H1 (cell line): Measurements from ENCODE around the gene ZBTB43. TPM values are rescaled to one million over a fixed set of nuclear protein-coding genes. Genes with fewer than 3 reads are reported as not detected.
A peak's percentile ranks its signal among the peaks of the same experiment; 100 is the strongest.

Experiments used
- CTCF ChIA-PET: fragments of 300-600 bp; sonication (Branson Sonifier 250); formaldehyde crosslinking; loops from one replicate; lab custom pipeline; 2021; ENCODE audit not compliant: partially characterized antibody; lab: Charles Lee
- POLR2A ChIA-PET: fragments of 300-600 bp; sonication (Branson Sonifier 250); formaldehyde crosslinking; loops from one replicate; lab custom pipeline; 2021; ENCODE audit warnings: inconsistent platforms; ENCODE audit not compliant: partially characterized antibody; lab: Charles Lee
- DNase-seq, 2 experiments: peaks; one replicate each; pipeline versions ENCODE4 v3.0.0 to v3.0.0-alpha.2; 2010 to 2022; ENCODE audit warnings: low spot score in 2 of 2, low read depth in 1 of 2, mixed read lengths in 1 of 2
- FAIRE-seq: peaks from 2 replicates; lab custom pipeline; 2011; peaks lifted over from hg19 to GRCh38; lab: Jason Lieb, UNC
- H2AFZ ChIP-seq: 2 replicates; pipeline ENCODE4 v1.8.1; 2012; ENCODE audit warnings: low read length, inconsistent platforms
- H2AK5ac ChIP-seq: 2 replicates; pipeline ENCODE4 v1.6.1; 2013; ENCODE audit warnings: low read depth, low read length
- H2BK120ac ChIP-seq: replicated peaks from 2 replicates; pipeline ENCODE3; 2013; ENCODE audit warnings: low read depth, low read length, inconsistent platforms
- H2BK12ac ChIP-seq: 2 replicates; pipeline ENCODE4 v1.6.1; 2013; ENCODE audit warnings: low read depth, low read length
- H2BK15ac ChIP-seq: 2 replicates; pipeline ENCODE4 v1.6.1; 2013; ENCODE audit warnings: low read length
- H2BK20ac ChIP-seq: 2 replicates; pipeline ENCODE4 v1.6.1; 2013; ENCODE audit warnings: low read length
- H2BK5ac ChIP-seq: 2 replicates; pipeline ENCODE4 v1.6.1; 2013; ENCODE audit warnings: low read depth, low read length
- H3K14ac ChIP-seq: 2 replicates; pipeline ENCODE4 v1.6.1; 2013; ENCODE audit warnings: inconsistent platforms; ENCODE audit not compliant: insufficient read length
- H3K18ac ChIP-seq: 2 replicates; pipeline ENCODE4 v1.6.1; 2013; ENCODE audit warnings: low read length; ENCODE audit errors: extremely low read depth
- H3K23ac ChIP-seq: 2 replicates; pipeline ENCODE4 v1.6.1; 2013; ENCODE audit warnings: inconsistent platforms; ENCODE audit not compliant: insufficient read length
- H3K23me2 ChIP-seq: 2 replicates; pipeline ENCODE4 v1.6.1; 2013; ENCODE audit warnings: low read depth, low read length
- H3K27ac ChIP-seq: 2 replicates; pipeline ENCODE4 v1.6.1; 2011; ENCODE audit warnings: low read depth, low read length, inconsistent platforms
- H3K27me3 ChIP-seq, 4 experiments: replicated peaks in 1 of 4; 1 replicate in 1 of 4; 2 replicates in 3 of 4; pipeline versions ENCODE4 v1.6.1 to v1.8.1; 2011 to 2013; ENCODE audit warnings: low read length in 3 of 4, mild to moderate bottlenecking in 3 of 4, inconsistent platforms in 2 of 4, mixed read lengths in 2 of 4, moderate library complexity in 1 of 4; ENCODE audit not compliant: control insufficient read depth in 3 of 4, insufficient read depth in 3 of 4; ENCODE audit errors: extremely low read depth in 1 of 4
- H3K36me3 ChIP-seq, 4 experiments: 2 replicates each; pipeline versions ENCODE4 v1.6.1 to v1.8.1; 2011 to 2013; ENCODE audit warnings: mild to moderate bottlenecking in 4 of 4, low read length in 3 of 4, moderate library complexity in 2 of 4, control low read depth in 1 of 4, inconsistent platforms in 1 of 4; ENCODE audit not compliant: insufficient read depth in 4 of 4, control insufficient read depth in 2 of 4
- H3K4ac ChIP-seq: replicated peaks from 2 replicates; pipeline ENCODE3; 2013; ENCODE audit warnings: low read length, low read depth, mixed read lengths, inconsistent platforms; ENCODE audit not compliant: insufficient read length
- H3K4me1 ChIP-seq, 4 experiments: replicated peaks in 1 of 4; 1 replicate in 1 of 4; 2 replicates in 3 of 4; pipeline versions ENCODE4 v1.6.1 to v1.8.1; 2011 to 2013; ENCODE audit warnings: low read length in 3 of 4, inconsistent platforms in 2 of 4, mixed read lengths in 1 of 4; ENCODE audit not compliant: insufficient read depth in 4 of 4, control insufficient read depth in 3 of 4
- H3K4me2 ChIP-seq, 2 experiments: 2 replicates each; pipeline versions ENCODE4 v1.6.1 to v1.8.1; 2011 to 2013; ENCODE audit warnings: low read depth in 2 of 2, low read length in 2 of 2, control low read depth in 1 of 2, inconsistent platforms in 1 of 2, mild to moderate bottlenecking in 1 of 2; ENCODE audit not compliant: insufficient read depth in 1 of 2
- H3K4me3 ChIP-seq, 4 experiments: fragments of 200-600, 300-600 bp in 1 of 4; sonication (generic), shearing (Covaris generic), sonication (Bioruptor Twin) in 1 of 4; 2 replicates each; pipeline versions ENCODE4 v1.5.1 to v1.8.1; 2011 to 2016; ENCODE audit warnings: low read length in 4 of 4, low read depth in 3 of 4, control low read depth in 2 of 4, inconsistent platforms in 2 of 4, mild to moderate bottlenecking in 2 of 4, mixed read lengths in 1 of 4, moderate library complexity in 1 of 4; ENCODE audit not compliant: insufficient read depth in 2 of 4; ENCODE audit errors: extremely low read depth in 1 of 4
- H3K56ac ChIP-seq: replicated peaks from 2 replicates; pipeline ENCODE3; 2013; ENCODE audit warnings: low read depth, mild to moderate bottlenecking, mixed read lengths, low read length, inconsistent platforms; ENCODE audit not compliant: insufficient read length
- H3K79me1 ChIP-seq: 2 replicates; pipeline ENCODE4 v1.6.1; 2013; ENCODE audit warnings: low read depth, low read length, control low read depth
- H3K79me2 ChIP-seq, 2 experiments: 2 replicates each; pipeline versions ENCODE4 v1.6.1 to v1.8.1; 2012 to 2013; ENCODE audit warnings: low read length in 2 of 2, mild to moderate bottlenecking in 2 of 2, inconsistent platforms in 1 of 2; ENCODE audit not compliant: insufficient read depth in 2 of 2, control insufficient read depth in 1 of 2
- H3K9ac ChIP-seq, 4 experiments: replicated peaks in 1 of 4; 1 replicate in 1 of 4; 2 replicates in 3 of 4; pipeline versions ENCODE4 v1.6.1 to v1.8.1; 2011 to 2013; ENCODE audit warnings: low read depth in 3 of 4, low read length in 3 of 4, control low read depth in 2 of 4, mild to moderate bottlenecking in 2 of 4, moderate library complexity in 2 of 4, inconsistent platforms in 1 of 4; ENCODE audit errors: extremely low read depth in 1 of 4
- H3K9me3 ChIP-seq, 2 experiments: 2 replicates each; pipeline versions ENCODE4 v1.6.1 to v1.8.1; 2012 to 2013; ENCODE audit warnings: mild to moderate bottlenecking in 2 of 2, moderate library complexity in 2 of 2, control low read depth in 1 of 2, inconsistent platforms in 1 of 2, low read depth in 1 of 2, low read length in 1 of 2, mixed read lengths in 1 of 2; ENCODE audit not compliant: insufficient read depth in 2 of 2
- H4K20me1 ChIP-seq, 2 experiments: replicated peaks in 1 of 2; 2 replicates each; pipeline versions ENCODE3 to v1.8.1; 2011 to 2013; ENCODE audit warnings: inconsistent platforms in 2 of 2, low read length in 2 of 2, mild to moderate bottlenecking in 1 of 2; ENCODE audit not compliant: insufficient read depth in 2 of 2, control insufficient read depth in 1 of 2
- H4K5ac ChIP-seq: 2 replicates; pipeline ENCODE4 v1.6.1; 2013; ENCODE audit warnings: low read length, low read depth, mixed read lengths, inconsistent platforms; ENCODE audit not compliant: insufficient read length
- H4K8ac ChIP-seq: 2 replicates; pipeline ENCODE4 v1.8.0; 2013; ENCODE audit warnings: mild to moderate bottlenecking, moderate library complexity, low read length, inconsistent platforms; ENCODE audit not compliant: insufficient read depth; ENCODE audit errors: extremely low read depth
- H4K91ac ChIP-seq: replicated peaks from 2 replicates; pipeline ENCODE3; 2013; ENCODE audit warnings: low read length, mixed read lengths, inconsistent platforms; ENCODE audit not compliant: insufficient read length
- ASH2L ChIP-seq: fragments of 200-600, 300-600 bp; sonication (generic); IDR thresholded peaks from one replicate; pipeline ENCODE4 v1.7.1; 2017; ENCODE audit warnings: low read length
- CEBPB ChIP-seq: IDR thresholded peaks from 2 replicates; pipeline ENCODE4 v1.6.1; 2012; ENCODE audit warnings: low read depth, low read length
- EGR1 ChIP-seq: IDR thresholded peaks from 2 replicates; pipeline ENCODE4 v1.6.1; 2011; ENCODE audit warnings: low read depth, low read length, borderline replicate concordance
- MAFK ChIP-seq: IDR thresholded peaks from 2 replicates; pipeline ENCODE4 v1.6.1; 2012; ENCODE audit warnings: low read depth, mild to moderate bottlenecking, improper control_type of control experiment, low read length
- NANOG ChIP-seq: IDR thresholded peaks from 2 replicates; pipeline ENCODE4 v1.6.1; 2011; ENCODE audit warnings: low read length, low read depth, mild to moderate bottlenecking, inconsistent platforms; ENCODE audit not compliant: insufficient read depth, poor library complexity, severe bottlenecking
- SIRT6 ChIP-seq: IDR thresholded peaks from one replicate; pipeline ENCODE4 v1.7.1; 2012; ENCODE audit warnings: low read length, inconsistent platforms
- SP2 ChIP-seq: IDR thresholded peaks from 2 replicates; pipeline ENCODE4 v1.6.1; 2012; ENCODE audit warnings: mild to moderate bottlenecking, low read length, inconsistent platforms
- WGBS, 2 experiments: shearing (Covaris generic) in 1 of 2; methylation state at CpG; one replicate each; pipeline versions ENCODE4 v1.1.6 to v1.1.7; 2013 to 2015; ENCODE audit warnings: low lambda C conversion rate in 2 of 2, mixed read lengths in 2 of 2, inconsistent platforms in 1 of 2, low coverage in 1 of 2, missing lambda C conversion rate in 1 of 2; ENCODE audit not compliant: insufficient replicate concordance in 2 of 2, insufficient coverage in 1 of 2, insufficient read length in 1 of 2; ENCODE audit errors: extremely low coverage in 1 of 2, missing lambda C conversion rate in 1 of 2; 5-methylcytosine and 5-hydroxymethylcytosine counted together
- polyA plus RNA-seq, 7 experiments: library from polyadenylated mRNA; depleted of rRNA in 3 of 7; stranded (reverse) in 5 of 7; unstranded in 2 of 7; fragments of >200 nt in 5 of 7; fragments of 200-250 nt in 2 of 7; gene quantifications; 1 replicate in 5 of 7; 2 replicates in 1 of 7; 4 replicates in 1 of 7; pipeline versions ENCODE4 v1.2.1 to v1.2.3, GENCODE V29; 2011 to 2013; ENCODE audit warnings: missing spikeins in 2 of 7, mixed read lengths in 2 of 7
- total RNA-seq: library from RNA; stranded (reverse); fragmentation: NEBNext Ultra II Directional; extraction: Animal tissue kit (Norgen Biotek cat#: 25700); gene quantifications from 2 replicates; pipeline ENCODE4 v1.2.1, GENCODE V29; 2021
- TF ChIP-seq, protein P1 (sequence below): IDR thresholded peaks from 2 replicates; pipeline ENCODE4 v1.6.1; 2012; ENCODE audit warnings: inconsistent platforms

The ZBTB43 gene
- total and polyA plus RNA-seq, 2 of the 8 experiments (the other 6 are each of a cell fraction or from before 2014, with no cell fraction given), result 4.1 to 16.7 TPM

DNA sequence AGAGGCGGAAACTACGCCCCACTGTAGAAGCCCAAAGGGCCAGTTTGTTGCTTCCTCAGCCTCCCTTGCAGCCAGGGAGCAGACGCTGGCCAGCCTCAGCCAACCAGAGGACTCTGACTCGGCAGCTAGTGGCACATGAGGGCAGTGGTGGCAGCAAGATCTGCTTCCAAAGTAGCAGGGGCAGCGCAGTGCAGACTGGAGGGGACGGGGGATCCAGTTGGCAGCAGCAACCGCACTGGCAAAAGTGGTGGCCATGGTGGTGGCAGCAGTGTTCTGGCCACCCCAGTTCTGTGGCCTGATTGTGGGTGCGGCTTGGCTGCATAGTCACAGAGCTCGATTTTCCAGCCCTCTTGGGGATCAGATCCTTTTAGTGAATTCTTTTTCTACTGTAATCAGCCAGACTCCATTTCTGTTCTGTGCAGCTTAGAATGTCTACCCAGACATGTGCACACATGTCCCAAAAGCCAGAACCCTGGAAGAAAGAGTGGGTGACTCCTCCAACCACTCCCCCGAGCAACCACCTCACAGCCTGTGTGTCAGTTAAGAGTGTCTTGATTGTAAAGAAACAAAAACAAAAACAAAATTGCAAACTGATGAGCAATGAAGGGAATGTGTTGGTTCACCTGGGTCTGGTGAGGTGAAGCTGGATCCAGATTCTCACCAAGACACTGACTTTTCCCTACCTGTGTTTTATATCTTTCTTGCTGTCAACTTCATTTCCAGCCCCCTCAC lies 11.0 kb upstream of the ZBTB43 start:
- H4K5ac ChIP-seq, result no peak overlapping the region
- no peaks in the 10 kb centered on the region for H4K20me1 ChIP-seq
- H3K27ac ChIP-seq, result no peak overlapping the region
- 0 out of 7 replicates have a peak, but pooled peaks cover 0 to 3% (median 0%) of the 10 kb centered on the region in 4 experiments for H3K27me3 ChIP-seq
- H2BK12ac ChIP-seq, result no peak overlapping the region
- no peak overlapping the region for H3K9ac ChIP-seq
- H3K4me3 ChIP-seq, result no peak overlapping the region
- no peak overlapping the region for H2BK20ac ChIP-seq
- no peak overlapping the region for H2BK15ac ChIP-seq
- no peak overlapping the region for H3K56ac ChIP-seq
- no peaks in the 10 kb centered on the region for H3K9me3 ChIP-seq
- DNase-seq (no peak), FAIRE-seq (no peak)
- H3K79me1 ChIP-seq, result no peaks in the 10 kb centered on the region
- ChIA-PET POLR2A (interaction anchor here (0.6 kb wide), 1 partner anchor 428 kb away, joined by 3 read pairs; no protein-coding TSS in a partner anchor), CTCF (interaction anchor here (1.3 to 3.4 kb wide), 3 partner anchors 10 to 88 kb away, joined by 3 to 18 read pairs (median 5); no protein-coding TSS in a partner anchor)
- no peak overlapping the region for H3K23ac ChIP-seq
- H3K4me1 ChIP-seq, result peaks cover 0 to 2% (median 0%) of the 10 kb centered on the region in 4 experiments; a peak in 1 of 7 replicates
- H4K8ac ChIP-seq, result no peak overlapping the region
- H3K79me2 ChIP-seq, result no peaks in the 10 kb centered on the region
- no peak overlapping the region for H3K18ac ChIP-seq
- no peak overlapping the region for H2BK120ac ChIP-seq
- 0 out of 2 replicates have a peak, but pooled peaks cover 1% of the 10 kb centered on the region for H3K23me2 ChIP-seq
- TF ChIP-seq ASH2L (no peak), MAFK (no peak), CEBPB (no peak), NANOG (no peak), SIRT6 (no peak), EGR1 (no peak), SP2 (no peak)
- TF ChIP-seq, protein P1, sequence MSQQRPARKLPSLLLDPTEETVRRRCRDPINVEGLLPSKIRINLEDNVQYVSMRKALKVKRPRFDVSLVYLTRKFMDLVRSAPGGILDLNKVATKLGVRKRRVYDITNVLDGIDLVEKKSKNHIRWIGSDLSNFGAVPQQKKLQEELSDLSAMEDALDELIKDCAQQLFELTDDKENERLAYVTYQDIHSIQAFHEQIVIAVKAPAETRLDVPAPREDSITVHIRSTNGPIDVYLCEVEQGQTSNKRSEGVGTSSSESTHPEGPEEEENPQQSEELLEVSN, result no peak
- H3K14ac ChIP-seq, result no peak overlapping the region
- no peak overlapping the region for H2AK5ac ChIP-seq
- WGBS, 2 experiments, result 87% methylated on average over 10 of the region's 10 CpGs; no CpG with 5 or more reads in 1 of the 2 experiments
- no peak overlapping the region for H4K91ac ChIP-seq
- H3K36me3 ChIP-seq, result no peaks in the 10 kb centered on the region
- no peak overlapping the region for H2BK5ac ChIP-seq
- peak overlapping the region; percentile 76; the same call in 1 of the 2 replicates for H2AFZ ChIP-seq
- H3K4me2 ChIP-seq, result no peak overlapping the region
- H3K4ac ChIP-seq, result no peak overlapping the region
